ENCODE results near the gene TOMM22.

TOMM22 gene

GRCh38 chr22:38718414-38718813 is 36.7 kb downstream of the TOMM22 start:
- Mint-ChIP-seq H3K27me3 (no peaks in the 10 kb centered on the region), H3K4me1 (peaks cover 27% of the 10 kb centered on the region), H3K4me3 (no peak overlapping the region), H3K36me3 (peaks cover 6% of the 10 kb centered on the region), H3K27ac (no peak overlapping the region), H3K9me3 (no peaks in the 10 kb centered on the region)

DNA sequence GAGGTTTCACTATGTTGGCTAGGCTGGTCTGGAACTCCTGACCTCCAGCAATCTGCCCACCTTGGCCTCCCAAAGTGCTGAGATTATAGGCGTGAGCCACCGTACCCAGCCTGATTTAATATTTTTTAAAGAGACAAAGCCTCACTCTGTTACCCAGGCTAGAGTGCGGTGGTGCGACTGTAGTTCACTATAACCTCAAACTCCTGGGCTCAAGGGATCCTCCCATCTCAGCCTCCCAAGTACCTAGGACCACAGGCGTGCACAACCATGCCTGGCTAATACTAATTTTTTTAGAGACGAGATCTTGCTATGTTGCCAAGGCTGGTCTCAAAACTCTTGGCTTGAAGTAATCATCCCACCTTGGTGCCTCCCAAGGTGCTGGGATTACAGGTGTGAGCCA is 37.4 kb downstream of the TOMM22 start:
- Mint-ChIP-seq H3K27me3 (no peaks in the 10 kb centered on the region), H3K4me3 (no peak overlapping the region), H3K4me1 (peaks cover 23% of the 10 kb centered on the region), H3K9me3 (no peaks in the 10 kb centered on the region), H3K27ac (no peak overlapping the region), H3K36me3 (peaks cover 8% of the 10 kb centered on the region)

DNA sequence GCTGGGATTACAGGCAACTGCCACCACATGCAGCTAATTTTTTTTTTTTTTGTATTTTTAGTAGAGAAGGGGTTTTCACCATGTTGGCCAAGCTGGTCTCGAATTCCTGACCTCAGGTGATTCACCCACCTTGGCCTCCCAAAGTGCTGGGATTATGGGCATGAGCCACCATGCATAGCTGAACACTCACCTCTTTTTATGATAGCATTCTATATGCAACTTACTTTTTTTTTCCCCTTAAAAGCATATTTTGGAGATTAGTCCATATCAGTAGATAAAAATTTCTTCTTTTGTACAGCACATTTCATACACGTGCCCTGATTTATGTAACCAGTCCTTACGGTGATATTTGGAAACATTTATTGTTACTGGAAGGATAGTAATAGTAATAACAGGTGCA is 38.6 kb downstream of the TOMM22 start:
- peaks cover 20% of the 10 kb centered on the region for H3K4me1 Mint-ChIP-seq
- H3K36me3 Mint-ChIP-seq = peaks cover 12% of the 10 kb centered on the region
- H3K4me3 Mint-ChIP-seq = no peak overlapping the region
- no peak overlapping the region for H3K27ac Mint-ChIP-seq
- H3K9me3 Mint-ChIP-seq = no peaks in the 10 kb centered on the region
- H3K27me3 Mint-ChIP-seq = no peaks in the 10 kb centered on the region

DNA sequence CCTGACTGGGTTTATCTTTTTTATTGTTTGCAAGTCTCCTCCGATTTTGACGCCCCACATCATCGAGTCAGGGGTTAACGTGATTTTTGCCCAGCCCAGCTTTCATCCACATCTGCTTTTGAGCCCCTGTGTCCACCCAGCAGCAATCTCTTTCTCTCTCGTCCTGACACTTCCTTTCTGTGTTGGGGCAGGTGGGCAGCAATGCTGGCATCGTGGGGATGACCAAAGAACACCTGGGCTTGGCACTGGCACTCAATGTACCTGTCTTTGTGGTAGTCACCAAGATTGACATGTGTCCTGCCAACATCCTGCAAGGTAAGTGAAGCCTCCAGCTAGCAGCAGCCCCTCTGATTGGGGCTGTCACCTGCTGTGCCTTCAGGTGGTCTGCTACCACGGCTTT is 39.8 kb downstream of the TOMM22 start:
- Mint-ChIP-seq H3K27me3 (no peaks in the 10 kb centered on the region), H3K9me3 (no peaks in the 10 kb centered on the region), H3K4me3 (no peak overlapping the region), H3K27ac (no peak overlapping the region), H3K36me3 (peaks cover 15% of the 10 kb centered on the region), H3K4me1 (peaks cover 20% of the 10 kb centered on the region)

GRCh38 chr22:38724176-38724575 is 42.4 kb downstream of the TOMM22 start:
- Mint-ChIP-seq H3K4me1 (peaks cover 12% of the 10 kb centered on the region), H3K4me3 (no peak overlapping the region), H3K9me3 (no peaks in the 10 kb centered on the region), H3K27me3 (no peaks in the 10 kb centered on the region), H3K36me3 (peaks cover 13% of the 10 kb centered on the region), H3K27ac (no peak overlapping the region)

DNA sequence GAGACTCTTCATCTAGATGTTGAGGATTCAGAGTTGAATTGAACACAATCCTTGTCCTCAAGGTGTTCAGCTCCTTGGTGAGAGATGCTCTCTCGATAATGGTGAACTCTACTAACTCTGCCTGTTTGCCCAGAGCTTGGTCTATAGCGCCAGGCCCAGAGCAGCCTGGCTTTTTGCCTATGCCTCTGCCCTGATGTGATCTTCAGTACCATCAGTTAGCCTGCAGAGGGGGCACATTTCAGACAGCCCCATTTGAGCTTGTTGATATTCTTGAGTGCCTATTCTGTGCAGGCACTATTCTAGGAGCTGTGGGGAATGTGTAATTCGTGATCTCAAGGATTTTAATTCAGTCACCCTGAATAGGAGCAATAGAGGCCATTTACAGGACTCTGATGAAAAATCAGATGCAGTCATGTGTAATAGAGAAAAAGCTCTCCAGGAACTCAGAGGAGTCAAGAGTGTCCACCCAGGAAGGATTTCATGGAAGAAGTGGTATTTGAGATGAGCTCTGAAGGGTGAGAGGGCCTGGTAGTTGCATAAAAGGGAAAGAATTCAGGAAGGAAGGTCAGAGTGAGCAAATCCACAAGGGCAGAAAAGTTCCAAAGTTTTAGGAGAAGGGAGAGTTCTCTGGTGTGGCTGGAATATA is 43.3 kb downstream of the TOMM22 start:
- H3K27me3 Mint-ChIP-seq = no peaks in the 10 kb centered on the region
- H3K9me3 Mint-ChIP-seq = no peaks in the 10 kb centered on the region
- H3K27ac Mint-ChIP-seq = peak overlapping the region; percentile 69
- peaks cover 13% of the 10 kb centered on the region for H3K36me3 Mint-ChIP-seq
- H3K4me1 Mint-ChIP-seq = peaks cover 12% of the 10 kb centered on the region
- no peak overlapping the region for H3K4me3 Mint-ChIP-seq

DNA sequence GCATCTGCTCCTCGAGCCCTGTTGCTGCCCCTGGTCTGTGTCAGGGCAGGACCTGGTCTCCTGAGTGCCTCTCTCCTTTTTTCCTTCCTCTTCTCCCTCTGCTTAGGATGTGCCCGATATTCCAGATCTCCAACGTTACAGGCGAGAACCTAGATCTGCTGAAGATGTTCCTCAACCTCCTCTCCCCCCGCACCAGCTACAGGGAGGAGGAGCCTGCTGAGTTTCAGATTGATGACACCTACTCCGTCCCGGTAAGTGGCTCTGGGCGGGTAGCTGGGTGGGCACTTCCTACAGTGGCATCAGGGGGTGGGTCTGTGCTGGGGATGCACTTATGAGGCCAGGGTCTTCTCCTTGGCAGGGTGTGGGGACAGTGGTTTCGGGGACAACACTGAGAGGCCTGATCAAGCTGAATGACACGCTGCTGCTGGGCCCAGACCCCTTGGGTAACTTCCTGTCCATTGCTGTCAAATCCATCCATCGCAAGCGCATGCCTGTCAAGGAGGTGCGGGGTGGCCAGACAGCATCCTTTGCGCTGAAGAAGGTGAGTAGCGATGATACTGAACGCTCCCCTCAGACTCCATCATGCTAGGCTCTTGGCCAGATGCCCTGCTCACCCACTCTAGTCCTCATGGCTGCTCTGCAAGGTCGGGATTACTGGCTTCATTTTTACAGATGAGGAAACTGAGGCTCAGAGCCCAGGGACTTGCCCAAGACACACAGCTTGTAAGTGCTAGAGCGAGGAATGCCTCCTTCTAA is 44.3 kb downstream of the TOMM22 start:
- H3K36me3 Mint-ChIP-seq = peaks cover 13% of the 10 kb centered on the region
- H3K4me3 Mint-ChIP-seq = no peak overlapping the region
- H3K9me3 Mint-ChIP-seq = no peaks in the 10 kb centered on the region
- no peaks in the 10 kb centered on the region for H3K27me3 Mint-ChIP-seq
- peaks cover 12% of the 10 kb centered on the region for H3K4me1 Mint-ChIP-seq
- H3K27ac Mint-ChIP-seq = no peak overlapping the region

DNA sequence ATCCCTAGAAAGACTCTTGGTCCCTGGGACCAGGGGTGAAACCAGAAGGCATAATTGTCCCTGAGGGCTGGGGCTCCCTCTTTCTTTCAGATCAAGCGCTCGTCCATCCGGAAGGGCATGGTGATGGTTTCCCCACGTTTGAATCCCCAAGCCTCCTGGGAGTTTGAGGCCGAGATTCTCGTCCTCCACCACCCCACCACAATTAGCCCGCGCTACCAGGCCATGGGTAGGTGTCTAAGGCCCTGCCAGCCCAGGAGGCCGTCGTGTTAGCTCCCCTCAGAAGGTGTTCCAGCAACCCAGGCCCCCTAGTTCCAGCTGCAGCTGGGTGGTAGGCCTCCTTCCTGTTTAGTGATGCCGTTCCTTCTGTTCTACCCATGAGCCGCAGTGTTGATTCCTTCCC is 45.4 kb downstream of the TOMM22 start:
- H3K27me3 Mint-ChIP-seq = no peaks in the 10 kb centered on the region
- H3K4me3 Mint-ChIP-seq = no peak overlapping the region
- H3K4me1 Mint-ChIP-seq = peaks cover 12% of the 10 kb centered on the region
- no peaks in the 10 kb centered on the region for H3K9me3 Mint-ChIP-seq
- H3K36me3 Mint-ChIP-seq = peaks cover 10% of the 10 kb centered on the region
- H3K27ac Mint-ChIP-seq = peak overlapping the region; percentile 30

GRCh38 chr22:38727530-38728451 is 46.0 kb downstream of the TOMM22 start:
- no peak overlapping the region for H3K4me3 Mint-ChIP-seq
- H3K27me3 Mint-ChIP-seq = no peaks in the 10 kb centered on the region
- H3K9me3 Mint-ChIP-seq = no peaks in the 10 kb centered on the region
- no peak overlapping the region for H3K27ac Mint-ChIP-seq
- peaks cover 10% of the 10 kb centered on the region for H3K36me3 Mint-ChIP-seq
- peaks cover 13% of the 10 kb centered on the region for H3K4me1 Mint-ChIP-seq

DNA sequence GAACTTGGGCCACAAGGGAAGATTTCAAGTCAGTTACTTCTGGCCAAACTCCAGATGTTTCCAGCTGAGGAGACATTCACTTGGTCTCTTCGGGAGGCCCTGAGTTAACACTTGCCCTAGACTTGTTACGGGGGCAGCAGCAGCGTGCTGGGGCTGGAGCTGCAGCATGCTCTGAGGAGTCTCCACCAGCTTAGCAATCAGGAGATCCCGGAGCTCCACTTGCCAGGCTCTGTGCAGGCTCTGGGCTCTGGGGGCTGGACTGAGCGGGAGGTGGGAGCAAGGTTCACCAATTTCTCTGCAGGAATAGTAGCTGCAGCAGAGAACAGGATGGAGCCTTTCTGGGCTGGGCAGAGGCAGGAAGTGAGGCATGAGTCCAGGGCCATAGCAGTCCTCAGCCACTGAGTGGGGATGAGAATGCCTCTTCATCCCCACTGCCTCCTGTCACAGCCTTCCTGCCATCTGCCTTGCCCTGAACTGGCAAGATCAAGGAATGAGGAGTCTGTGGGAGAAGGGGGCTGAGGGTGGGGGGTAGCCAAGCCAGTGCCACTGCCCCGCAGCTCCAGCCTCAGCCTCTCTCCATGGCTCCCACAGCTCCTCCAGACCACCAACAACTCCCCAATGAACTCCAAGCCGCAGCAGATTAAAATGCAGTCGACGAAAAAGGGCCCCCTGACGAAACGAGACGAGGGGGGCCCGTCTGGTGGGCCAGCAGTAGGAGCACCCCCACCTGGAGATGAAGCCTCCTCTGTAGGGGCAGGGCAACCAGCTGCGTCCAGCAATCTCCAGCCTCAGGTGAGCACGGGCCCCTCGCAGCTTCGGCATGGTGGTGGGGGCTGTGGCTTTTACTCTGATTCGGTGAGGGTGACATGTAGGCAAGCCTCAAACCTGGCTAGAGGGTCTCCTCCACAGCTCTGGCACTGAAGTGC is 47.4 kb downstream of the TOMM22 start:
- no peaks in the 10 kb centered on the region for H3K27me3 Mint-ChIP-seq
- peaks cover 18% of the 10 kb centered on the region for H3K4me1 Mint-ChIP-seq
- no peaks in the 10 kb centered on the region for H3K9me3 Mint-ChIP-seq
- H3K4me3 Mint-ChIP-seq = no peak overlapping the region
- H3K36me3 Mint-ChIP-seq = peaks cover 9% of the 10 kb centered on the region
- no peak overlapping the region for H3K27ac Mint-ChIP-seq

DNA sequence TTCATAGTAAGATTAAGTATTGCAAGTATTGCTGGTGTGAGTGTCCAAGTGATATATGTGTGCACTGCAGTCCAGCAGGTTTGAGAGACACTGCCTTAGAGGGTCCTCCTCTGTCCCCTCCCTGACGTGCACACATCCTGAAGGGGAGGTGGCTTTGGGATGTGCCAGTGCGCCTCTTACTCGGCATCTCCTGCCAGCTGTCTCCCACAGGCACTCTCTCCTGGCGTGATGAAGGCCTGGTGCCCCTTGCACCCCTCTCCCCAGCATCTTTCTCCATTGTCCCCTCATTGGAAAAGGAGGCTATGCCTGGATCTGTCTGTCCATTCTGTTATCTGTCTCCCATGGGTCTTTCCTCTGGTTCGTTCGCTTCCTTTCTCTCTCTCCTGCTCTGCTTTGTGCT is 48.2 kb downstream of the TOMM22 start:
- H3K9me3 Mint-ChIP-seq = no peaks in the 10 kb centered on the region

DNA sequence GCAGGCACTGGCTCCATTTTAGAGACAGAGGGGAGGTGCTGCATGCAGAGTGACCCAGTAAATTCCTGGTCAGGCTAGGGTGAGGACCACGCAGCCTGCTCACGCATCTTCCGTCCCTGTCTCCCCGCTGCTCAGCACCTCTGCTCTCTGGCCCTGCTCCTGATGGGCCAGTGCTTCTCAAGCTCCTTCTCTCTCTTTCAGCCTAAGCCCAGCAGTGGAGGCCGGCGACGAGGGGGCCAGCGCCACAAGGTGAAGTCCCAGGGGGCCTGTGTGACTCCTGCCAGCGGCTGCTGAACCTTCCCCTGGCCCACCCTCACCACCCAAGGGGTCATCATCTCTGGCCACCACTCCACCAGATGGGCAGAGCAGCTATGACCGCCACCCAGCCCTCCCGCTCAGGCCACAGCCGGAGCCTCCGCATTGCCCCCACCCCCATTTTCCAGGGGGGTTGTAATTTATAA is 48.7 kb downstream of the TOMM22 start:
- Mint-ChIP-seq H3K27me3 (no peaks in the 10 kb centered on the region), H3K9me3 (no peaks in the 10 kb centered on the region), H3K36me3 (peaks cover 3% of the 10 kb centered on the region), H3K4me3 (no peak overlapping the region), H3K4me1 (peaks cover 14% of the 10 kb centered on the region), H3K27ac (peak overlapping the region; percentile 89)

More for the DNA sequence above, 48.2 kb downstream of the TOMM22 start:
- Mint-ChIP-seq H3K4me1 (peaks cover 19% of the 10 kb centered on the region), H3K36me3 (peaks cover 8% of the 10 kb centered on the region), H3K4me3 (no peak overlapping the region), H3K27me3 (no peaks in the 10 kb centered on the region), H3K27ac (peak overlapping the region; percentile 89)

- H3K4me1 Mint-ChIP-seq = peaks cover 18% of the 10 kb centered on the region
- no peak overlapping the region for H3K4me3 Mint-ChIP-seq
- no peak overlapping the region for H3K27ac Mint-ChIP-seq
- H3K36me3 Mint-ChIP-seq = peaks cover 1% of the 10 kb centered on the region
- no peaks in the 10 kb centered on the region for H3K27me3 Mint-ChIP-seq
- H3K9me3 Mint-ChIP-seq = no peaks in the 10 kb centered on the region
These were observed 50.0 kb downstream of the TOMM22 start for GRCh38 chr22:38731703-38732161.

GRCh38 chr22:38732251-38732815 is 50.6 kb downstream of the TOMM22 start:
- Mint-ChIP-seq H3K9me3 (no peaks in the 10 kb centered on the region), H3K4me3 (no peak overlapping the region), H3K36me3 (peaks cover 2% of the 10 kb centered on the region), H3K27ac (no peak overlapping the region), H3K4me1 (peaks cover 23% of the 10 kb centered on the region), H3K27me3 (no peaks in the 10 kb centered on the region)
